Epithelial cell of proximal tubule (primary cell): ENCODE results near the gene BAIAP2L1. TPM values are rescaled to one million over a fixed set of nuclear protein-coding genes. Genes with fewer than 3 reads are reported as not detected.

ENCODE experiments used
- DNase-seq: peaks from one replicate; pipeline ENCODE4 v3.0.0-alpha.2; 2011; ENCODE audit warnings: low read depth
- H3K4me3 ChIP-seq: 2 replicates; pipeline ENCODE4 v1.5.1; 2011; ENCODE audit warnings: low read depth, mild to moderate bottlenecking, low read length
- CTCF ChIP-seq: conservative IDR thresholded peaks from 2 replicates; pipeline ENCODE4 v1.5.1; 2012; ENCODE audit warnings: low read depth, mild to moderate bottlenecking, low read length
- total RNA-seq: library from RNA; depleted of rRNA; stranded (reverse); fragments of >200 nt; gene quantifications from 2 replicates; pipeline ENCODE4 v1.2.3, GENCODE V29; 2015

Gene BAIAP2L1
- total RNA-seq, 1 donor from 2014 or later = 46.8 TPM

- no peak for TF ChIP-seq CTCF
- no peak for DNase-seq
- H3K4me3 ChIP-seq = no peak overlapping the region
Observed at GRCh38 chr7:98376711-98377110, 24.2 kb downstream of the BAIAP2L1 start.

DNA sequence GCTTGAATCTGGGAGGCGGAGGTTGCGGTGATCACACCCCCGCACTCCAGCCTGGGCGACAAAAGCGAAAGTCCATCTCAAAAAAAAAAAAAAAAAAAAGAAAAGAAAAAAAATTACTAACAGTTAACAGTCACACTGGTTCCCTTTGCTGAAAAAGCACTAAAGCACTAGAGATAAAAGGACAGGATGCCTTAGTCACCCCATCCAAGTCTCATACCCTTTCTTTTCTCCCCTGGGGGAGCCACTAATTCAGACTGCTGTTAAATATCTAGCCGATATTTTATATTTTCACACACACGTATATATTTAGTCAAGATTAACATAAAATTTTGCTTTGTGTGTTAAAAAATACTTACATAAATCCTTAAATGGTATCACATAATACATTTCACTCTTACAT lies 25.2 kb downstream of the BAIAP2L1 start:
- DNase-seq = no peak
- TF ChIP-seq CTCF = no peak

DNA sequence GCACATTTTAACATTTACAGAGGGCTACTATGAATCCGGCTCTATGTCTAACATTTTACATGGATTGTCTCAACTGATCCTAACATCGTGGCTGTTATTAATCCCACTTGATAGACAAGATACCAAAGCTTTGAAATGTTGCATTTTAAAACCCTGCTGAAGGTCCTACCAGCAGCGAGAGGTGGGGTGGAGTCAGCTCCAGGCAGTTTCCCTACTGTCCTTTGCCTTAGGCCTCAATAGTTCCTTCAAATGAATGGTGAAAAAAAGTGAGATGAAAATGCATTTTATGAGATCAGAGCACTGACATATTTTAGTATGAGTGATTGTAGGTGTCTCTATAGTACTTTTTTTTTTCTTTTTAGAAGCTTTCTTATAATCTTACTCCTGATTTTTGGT lies 26.6 kb downstream of the BAIAP2L1 start:
- TF ChIP-seq CTCF = no peak
- DNase-seq = no peak
- H3K4me3 ChIP-seq = no peak overlapping the region

More for the DNA sequence above, 25.2 kb downstream of the BAIAP2L1 start:
- no peak overlapping the region for H3K4me3 ChIP-seq

DNA sequence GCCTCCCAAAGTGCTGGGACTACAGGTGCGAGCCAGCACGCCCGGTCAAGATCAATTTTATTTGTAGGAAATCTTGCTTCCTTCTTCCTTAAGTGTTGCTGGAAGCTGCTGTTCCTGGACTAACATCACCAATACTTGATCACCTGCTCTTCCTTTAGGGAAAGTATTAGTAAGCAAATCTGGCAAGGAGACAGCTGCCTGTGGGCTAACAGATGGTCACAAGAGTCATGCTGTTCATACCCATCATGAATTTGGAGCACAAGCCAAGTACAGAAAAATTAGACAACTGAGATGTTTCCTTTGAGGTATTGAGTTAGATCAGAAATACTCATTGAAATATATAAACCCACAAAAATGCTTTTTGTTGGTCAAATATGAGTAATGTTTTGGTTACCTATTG lies 27.9 kb downstream of the BAIAP2L1 start:
- peak; percentile 32 for DNase-seq
- TF ChIP-seq CTCF = no peak
- no peak overlapping the region for H3K4me3 ChIP-seq

DNA sequence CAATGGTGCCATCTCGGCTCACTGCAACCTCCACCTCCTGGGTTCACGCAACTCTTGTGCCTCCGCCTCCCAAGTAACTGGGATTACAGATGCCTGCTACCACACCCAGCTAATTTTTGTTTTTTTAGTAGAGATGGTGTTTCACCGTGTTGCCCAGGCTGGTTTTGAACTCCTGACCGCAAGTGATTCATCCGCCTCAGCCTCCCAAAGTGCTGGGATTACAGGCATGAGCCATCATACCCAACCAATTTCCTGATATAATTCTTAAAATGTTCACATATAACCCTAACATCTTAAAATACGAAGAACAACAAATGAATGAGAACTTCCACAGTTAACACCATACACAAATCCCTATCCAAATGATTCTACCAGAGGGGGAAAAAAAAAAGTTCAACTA lies 31.2 kb downstream of the BAIAP2L1 start:
- TF ChIP-seq CTCF = no peak
- DNase-seq = no peak
- H3K4me3 ChIP-seq = no peak overlapping the region

DNA sequence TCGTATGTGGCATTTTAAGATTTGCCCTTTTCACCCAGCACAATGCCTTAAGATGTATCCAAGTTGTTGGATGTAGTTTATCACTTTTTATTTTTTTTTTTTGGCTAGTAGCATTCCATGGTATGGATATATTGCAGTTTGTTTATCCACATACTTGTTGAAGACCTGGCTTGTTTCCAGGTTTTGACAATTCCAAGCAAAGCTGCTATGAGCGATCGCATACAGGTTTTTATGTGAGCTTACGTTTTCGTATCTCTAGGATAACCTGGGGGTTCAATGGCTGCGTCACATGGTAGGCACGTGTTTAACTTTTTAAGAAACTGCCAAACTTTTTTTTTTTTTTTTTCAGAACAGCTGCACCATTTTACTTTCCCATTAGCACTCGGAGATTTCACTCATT lies 32.2 kb downstream of the BAIAP2L1 start:
- TF ChIP-seq CTCF = no peak
- no peak overlapping the region for H3K4me3 ChIP-seq
- DNase-seq = no peak

DNA sequence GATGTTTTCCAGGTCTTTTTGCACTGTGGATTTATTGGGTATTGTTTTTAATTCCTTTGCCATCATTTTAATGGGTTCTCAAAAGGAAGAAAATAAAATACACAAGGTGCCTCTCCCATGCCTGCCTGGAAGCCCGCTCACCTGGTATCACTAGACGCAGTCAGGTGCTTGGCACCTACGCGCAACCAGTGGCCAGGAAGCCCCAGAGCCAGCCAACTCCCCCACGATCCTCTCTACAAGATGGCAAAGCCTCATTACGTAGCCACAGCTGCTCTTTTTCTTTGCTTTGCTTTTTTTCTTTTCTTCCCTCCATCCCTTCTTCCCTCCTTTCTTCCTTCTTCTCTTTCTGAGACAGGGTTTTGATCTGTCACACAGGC lies 34.3 kb downstream of the BAIAP2L1 start:
- no peak for TF ChIP-seq CTCF
- no peak for DNase-seq
- H3K4me3 ChIP-seq = no peak overlapping the region
